HG02870 (cell line): ENCODE measurements around the gene NAB2.
A peak's percentile ranks its signal among the peaks of the same experiment; 100 is the strongest.

Source experiments
- ATAC-seq: cut with Tn5 transposase; IDR thresholded peaks from one replicate; pipeline ENCODE4 v1.9.1; 2021; ENCODE audit warnings: mild to moderate bottlenecking, moderate library complexity; ENCODE audit not compliant: unreplicated experiment

Gene NAB2

DNA sequence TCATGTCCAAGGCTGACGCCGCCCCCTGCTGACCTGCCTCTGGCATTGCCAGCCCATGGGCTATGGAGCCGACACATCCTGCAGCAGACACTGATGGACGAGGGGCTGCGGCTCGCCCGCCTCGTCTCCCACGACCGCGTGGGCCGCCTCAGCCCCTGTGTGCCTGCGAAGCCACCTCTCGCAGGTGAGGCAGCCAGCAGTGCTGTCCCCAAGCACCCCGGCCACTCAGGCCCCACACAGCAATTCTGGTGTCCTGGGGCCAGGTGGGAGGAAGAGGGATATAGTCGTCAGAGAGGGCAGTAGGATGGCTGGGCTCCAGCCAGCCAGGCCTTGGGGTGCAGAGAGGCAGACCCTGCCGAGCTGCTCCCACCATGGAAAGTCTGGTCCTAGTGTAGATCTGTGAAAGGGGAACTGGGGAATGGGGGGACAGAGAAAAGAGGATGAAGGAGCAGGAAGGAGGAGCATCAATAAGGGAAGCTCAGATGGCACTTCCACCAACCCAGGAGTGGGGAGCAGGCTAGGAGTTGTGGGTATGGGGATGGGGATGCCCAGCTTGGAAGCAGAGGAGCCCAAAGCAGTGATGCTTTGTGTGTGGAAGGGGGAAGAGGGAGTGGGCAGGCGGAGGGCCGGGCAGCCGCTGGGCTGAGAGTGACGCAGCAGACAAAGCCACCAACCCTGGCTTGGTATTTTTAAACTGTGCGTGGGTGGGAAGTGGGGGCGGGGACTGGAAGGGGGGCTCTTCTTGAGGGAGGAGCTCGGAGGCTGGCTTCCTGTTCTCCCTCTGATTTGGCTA lies 4.7 kb downstream of the NAB2 start:
- peak; percentile 36 for ATAC-seq

DNA sequence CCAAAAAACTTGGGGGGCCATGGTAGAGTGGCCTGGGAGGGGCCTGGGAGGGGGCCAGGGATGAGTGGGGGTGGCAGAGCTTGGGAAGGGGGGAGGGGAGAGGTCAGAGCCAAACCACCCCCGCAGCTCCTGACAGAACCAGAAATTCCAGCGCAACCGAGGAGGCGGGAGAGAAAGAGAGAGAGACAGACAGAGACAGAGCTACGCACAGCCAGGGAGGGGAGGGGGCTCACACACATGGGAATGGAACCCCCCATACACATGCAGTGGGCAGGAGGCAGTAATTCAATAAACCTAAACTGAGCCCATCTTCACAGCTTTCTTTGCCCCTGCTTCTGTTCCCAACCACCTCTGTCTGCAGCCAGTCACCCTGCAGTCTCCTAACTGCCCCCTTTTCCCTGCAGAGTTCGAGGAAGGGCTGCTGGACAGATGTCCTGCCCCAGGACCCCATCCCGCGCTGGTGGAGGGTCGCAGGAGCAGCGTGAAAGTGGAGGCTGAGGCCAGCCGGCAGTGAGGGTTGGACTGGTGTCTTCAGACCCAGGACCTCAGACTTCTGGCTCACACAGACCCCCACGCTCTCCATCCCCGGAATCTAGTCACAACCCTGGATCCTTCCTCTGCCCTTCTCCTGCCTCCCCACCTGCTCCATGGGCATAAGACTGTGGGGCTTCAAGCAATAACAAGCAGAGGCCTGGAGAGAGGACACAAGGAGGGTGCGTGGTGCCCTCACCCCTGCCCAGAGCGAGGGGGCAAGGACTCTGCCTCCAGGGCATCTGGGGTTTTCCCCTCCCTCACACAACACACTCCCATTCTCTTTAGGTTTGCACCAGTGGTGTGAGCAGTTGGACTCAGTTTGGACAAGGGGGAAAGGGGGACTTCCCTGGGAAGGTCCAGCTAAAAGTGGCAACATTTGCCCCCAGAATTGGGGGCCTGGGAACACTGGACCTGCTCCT lies 5.6 kb downstream of the NAB2 start:
- ATAC-seq, result peak; percentile 2

DNA sequence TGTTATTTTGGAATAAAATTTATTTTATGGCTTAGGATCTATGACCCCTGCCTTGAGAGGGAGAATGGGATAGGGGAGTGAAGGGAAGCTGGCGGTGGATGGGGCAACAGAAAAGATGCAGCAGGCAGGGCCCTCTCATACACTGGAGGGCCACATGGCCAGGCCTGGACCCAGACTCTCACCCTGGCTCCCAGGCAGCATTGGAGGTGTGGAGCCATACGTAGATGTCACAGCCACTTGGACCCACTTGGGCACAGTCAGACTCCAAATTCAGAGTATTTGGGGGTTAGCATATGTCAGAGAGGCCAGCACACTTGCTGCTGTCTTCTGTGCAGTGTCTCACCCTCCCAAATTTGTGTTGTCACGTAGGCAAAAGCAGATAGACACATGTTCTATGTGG lies 6.5 kb downstream of the NAB2 start:
- no peak for ATAC-seq

DNA sequence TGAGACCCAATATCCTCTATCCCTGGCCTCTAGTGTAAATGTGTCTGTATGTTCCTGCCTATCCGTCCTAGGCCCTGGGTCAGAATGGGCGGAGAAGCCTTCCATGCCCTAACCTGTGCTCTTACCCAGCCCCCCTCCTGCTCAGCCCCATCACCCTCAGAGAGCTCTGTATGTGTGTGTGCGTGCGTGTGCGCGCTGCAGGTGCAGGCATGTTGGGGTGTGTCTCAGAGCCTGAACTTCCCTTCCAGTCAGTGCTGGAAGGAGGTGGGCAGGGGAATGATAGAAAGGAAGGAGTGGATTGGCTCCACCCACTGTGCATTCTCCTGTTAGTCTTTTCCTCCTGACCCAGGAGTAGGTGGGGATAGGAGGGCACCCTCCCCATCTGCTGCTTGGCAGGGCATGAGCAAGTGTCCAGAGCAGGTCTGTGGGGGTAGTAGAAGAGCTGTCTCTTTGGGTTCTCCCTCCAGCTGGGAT lies 7.2 kb downstream of the NAB2 start:
- no peak for ATAC-seq

DNA sequence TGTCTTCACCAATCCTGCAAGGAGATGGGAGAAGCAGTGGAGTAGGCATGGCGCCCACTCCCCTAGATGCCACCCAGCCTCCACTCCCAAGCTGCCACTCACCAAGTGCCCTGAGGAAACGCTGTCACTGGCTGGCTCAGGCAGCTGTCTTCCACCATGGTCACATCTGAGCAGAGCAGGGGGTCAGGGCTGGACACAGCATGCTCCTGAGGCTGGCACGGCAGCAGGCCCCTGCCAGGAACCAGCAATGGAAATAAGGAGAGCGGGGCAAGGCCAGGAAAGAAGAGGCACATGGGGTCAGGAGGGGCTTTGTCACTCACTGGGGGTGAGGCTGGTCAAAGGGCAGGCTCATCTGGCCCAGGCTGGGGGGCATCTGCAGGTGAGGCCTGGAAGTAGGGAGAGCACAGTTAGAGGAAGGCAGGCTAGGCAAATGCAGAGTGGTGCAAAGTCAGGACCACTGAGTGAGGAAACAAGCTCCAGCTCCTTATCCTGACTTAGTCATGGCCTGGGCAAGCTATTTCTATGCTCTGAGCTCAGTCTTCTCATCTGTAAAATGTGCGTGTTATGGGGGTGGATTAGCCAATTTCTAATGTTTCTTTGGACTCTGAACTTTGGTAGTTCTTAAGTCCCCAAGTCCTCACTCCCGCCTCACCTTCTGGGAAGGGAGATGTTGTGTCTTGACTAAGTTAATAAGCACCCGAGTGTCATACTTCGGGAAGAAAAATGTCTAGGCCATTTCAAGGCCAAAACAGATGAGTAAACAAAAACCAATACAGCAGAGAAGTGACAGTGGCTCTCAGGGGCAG lies 8.0 kb downstream of the NAB2 start:
- ATAC-seq, result no peak

DNA sequence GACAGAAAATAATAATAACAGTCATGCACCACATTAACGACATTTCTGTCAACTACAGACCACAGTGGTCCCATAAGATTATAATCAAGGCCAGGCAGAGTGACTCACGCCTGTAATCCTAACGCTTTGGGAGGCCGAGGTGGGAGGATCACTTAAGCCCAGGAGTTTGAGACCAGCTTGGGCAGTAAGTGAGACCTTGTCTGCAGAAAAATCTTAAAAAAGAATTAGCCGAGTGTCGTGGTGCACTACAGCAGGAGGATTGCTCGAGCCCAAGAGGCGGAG lies 8.6 kb downstream of the NAB2 start:
- no peak for ATAC-seq

DNA sequence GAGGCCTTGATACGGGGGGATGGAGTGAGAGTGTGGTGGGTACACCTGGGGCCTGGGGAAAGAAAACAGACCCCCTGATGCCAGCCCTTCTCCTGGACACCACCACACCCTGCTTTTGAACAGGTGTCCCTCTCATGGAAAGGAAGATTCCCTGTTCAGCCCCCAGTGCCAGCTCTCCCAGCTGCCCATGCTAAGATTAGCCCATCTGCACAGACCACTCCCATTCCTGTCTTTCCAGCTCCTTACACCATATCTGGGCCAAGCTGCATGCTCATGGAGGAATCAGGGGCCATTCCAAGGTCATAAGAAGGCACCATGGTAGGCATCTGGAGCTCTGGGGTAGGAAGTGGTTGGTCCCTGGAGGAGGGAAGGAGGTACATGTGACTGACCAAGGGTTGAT lies 9.6 kb downstream of the NAB2 start:
- no peak for ATAC-seq

DNA sequence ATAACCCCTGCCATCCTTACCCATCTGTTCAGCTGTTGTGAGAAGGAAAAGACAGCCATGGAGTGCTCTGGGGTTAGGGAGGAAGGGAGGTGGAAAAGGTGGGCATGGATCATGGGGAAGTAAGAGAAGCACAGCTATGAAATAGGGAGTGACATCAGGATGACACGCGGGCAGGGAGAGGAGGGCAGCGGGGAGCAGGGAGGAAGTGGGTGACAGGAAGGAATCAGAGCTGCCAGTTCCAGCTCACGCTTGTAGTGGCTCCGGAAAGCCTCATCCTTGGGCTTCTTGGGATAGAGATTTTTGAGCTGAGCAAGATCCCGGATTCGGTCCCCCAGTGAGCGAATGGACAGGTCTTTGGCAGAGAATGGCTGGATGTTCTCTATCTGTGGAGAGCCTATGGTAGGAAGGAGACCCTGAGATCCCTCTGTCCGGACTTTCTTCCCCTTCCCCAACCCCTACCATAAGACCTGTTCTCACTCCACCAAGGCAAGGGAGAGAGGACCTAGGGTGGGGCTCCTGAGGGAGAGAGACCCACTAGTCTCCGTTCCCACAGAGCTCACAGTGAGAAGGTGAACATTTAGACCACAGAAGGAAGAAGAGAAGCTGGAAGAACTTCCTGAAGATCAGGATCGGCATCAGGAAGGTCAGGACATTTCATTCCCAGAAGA lies 10.3 kb downstream of the NAB2 start:
- ATAC-seq, result no peak

DNA sequence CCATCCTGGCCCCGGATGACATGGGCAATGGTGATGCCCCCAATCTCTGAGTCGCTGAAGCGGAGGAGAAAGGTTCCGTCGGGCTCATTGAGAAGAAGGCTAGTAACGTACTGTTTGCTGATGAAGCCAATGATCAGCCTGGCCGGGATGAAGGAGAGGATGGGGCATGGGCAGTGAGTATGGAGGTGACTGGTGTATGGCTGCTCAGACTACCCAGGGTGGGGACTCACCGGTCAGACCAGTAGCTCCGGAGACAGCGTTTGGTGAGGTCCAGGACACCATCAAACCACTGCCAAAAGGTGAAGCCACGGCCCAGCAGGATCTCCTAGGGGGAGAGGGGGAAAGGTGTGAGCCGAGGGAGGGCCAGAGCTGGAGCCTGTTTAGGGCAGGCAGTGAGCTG lies 10.9 kb downstream of the NAB2 start:
- no peak for ATAC-seq

DNA sequence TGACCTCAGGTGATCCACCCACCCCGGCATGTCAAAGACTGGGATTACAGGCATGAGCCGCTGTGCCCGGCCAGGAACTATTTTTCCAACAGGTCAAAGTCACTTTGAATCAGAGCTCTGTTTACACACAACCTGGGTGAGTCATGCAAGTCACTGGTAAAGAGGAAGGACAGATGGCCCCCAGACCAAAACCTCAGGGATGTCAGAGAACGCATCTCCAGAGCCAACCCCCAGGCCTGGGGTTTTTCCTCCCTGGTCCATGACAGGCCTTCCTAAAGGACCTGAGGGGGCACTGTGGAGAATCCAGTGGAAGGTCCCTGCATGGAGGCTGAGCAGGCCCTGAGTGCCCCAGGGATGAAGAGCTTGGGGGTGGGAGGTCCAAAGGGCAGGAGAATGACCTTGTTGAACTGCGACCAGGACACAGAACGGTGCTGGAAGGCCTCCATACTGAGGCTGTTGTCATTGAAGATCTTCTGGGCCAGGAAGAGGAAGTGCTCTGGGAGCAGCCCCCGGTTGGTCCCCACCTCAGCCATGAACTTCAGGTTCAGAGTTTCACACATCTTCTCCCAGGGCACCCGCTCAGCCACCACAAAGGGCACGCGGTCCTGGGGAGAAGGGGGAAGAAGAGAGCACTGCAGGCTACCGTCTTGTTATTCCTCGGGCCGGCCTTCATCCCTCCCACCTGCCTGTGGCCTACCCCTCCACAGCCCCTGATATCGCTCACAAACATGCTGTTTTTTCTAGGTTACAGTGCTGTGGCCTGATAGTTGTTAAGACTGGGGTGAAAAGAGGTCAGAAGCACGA lies 13.2 kb downstream of the NAB2 start:
- no peak for ATAC-seq

DNA sequence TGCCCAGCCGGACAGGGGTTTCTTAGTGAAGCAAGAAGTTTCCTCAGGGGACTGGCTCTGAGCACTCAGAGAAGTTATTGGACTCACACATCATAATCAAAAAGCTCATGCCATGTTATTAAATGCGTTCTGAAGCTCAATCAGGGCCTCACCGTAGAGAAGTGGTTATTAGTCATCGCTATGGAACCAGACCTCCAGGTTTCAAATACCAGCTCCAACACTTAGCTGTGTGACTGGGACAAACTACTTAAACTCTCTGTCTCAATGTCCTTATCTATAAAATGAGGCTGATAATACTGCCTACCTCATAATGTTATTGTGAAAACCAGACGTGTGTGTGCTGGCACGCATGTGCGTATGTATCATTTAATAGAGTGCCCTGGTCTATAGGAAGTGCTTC lies 14.9 kb downstream of the NAB2 start:
- ATAC-seq, result no peak

DNA sequence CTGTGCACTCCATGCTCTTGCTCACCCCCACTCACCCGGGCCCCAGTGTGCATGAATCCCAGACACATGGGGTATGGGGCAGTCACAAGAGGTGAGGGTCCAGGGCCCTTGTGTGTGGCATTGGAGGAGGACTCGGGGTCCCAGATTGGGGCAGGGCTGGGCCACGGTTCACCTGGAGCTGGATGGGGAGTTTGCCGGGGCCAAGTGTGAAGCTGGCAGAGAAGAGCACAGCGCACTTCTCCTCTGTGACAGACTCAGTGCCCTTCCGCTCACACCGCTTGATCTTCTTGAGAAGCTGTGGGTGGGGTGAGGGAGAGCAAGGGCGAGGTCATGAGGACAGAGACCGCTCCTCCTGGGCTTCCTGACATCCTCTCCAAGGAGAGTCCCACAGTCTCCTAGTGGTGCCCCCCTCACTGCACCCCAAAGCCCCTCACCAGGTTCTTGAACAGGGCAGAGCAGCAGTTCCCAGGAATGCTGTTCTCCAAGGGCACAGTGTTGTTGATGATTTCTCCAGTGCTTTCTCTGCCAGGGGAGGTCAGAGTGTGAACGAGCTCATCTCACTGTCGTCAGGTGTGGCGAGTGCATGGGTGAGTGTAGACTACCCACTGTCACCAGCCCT lies 15.5 kb downstream of the NAB2 start:
- ATAC-seq, result no peak

DNA sequence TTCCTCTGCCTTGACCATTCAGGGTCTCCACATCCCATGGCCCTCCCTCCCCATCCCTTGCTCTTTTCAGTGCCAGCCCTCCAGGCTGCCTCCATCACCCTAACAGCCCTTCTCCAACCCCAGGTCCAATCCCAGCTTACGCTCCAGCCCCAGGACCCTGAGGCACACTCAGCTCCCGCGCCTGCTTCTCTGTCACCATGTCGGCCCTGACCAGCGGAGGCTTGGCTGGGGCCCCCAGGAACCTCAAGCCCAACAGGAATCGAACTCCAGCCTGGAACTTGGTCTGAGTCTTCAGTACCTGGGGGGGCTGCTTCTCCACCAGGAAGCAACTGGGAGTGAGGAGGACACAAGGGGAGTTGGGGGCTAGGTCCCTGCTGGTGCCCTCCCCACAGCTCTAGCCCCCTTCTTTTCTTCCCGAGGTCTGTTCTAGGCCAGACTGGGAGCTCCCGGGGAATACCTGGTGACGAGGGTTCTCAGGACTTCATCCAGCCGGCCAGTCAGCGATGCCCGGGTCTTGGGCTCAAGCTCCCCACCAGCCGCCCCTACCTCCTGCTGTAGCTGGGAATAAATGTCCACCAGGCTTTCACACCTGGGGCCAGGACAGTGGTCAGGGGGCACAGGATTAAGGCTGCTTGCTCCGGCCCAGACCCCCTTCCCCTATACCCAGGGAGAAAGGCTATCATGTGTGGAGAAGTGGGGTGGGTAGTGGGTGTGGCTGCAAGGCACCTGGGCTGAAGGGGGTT lies 16.3 kb downstream of the NAB2 start:
- ATAC-seq, result no peak

DNA sequence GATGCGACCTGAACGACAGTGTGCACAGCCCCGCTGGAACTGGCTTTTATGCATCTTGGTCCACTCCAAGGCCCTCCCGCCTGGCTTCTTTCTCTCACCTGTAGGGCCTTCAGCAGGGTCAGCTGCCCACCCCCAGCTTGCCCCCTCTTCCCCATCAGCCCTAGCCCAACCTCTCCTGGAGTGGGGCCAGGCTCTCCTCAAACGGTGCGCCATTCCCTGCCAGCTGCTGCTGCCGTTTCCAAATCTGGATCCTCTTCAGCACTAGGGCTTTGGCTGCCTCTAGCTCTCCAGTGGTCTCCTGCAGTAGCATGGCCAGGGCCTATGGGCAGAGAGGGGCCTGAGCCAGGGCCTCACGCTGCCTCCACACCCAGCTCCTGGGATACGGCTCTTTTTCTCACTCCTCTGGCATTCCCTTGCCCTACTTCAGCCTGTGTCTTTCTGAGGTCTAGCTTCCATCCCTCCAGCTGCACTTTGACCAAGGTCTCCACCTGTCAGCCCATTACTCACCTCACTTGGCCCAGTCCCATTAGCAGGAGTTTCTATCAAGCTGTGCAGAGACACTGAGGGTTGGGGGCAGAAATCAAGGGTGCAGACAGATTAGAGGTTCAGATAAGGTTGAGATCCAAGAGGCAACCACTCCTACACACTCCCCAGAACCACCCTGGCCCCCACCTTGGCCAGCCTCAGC lies 17.3 kb downstream of the NAB2 start:
- no peak for ATAC-seq

DNA sequence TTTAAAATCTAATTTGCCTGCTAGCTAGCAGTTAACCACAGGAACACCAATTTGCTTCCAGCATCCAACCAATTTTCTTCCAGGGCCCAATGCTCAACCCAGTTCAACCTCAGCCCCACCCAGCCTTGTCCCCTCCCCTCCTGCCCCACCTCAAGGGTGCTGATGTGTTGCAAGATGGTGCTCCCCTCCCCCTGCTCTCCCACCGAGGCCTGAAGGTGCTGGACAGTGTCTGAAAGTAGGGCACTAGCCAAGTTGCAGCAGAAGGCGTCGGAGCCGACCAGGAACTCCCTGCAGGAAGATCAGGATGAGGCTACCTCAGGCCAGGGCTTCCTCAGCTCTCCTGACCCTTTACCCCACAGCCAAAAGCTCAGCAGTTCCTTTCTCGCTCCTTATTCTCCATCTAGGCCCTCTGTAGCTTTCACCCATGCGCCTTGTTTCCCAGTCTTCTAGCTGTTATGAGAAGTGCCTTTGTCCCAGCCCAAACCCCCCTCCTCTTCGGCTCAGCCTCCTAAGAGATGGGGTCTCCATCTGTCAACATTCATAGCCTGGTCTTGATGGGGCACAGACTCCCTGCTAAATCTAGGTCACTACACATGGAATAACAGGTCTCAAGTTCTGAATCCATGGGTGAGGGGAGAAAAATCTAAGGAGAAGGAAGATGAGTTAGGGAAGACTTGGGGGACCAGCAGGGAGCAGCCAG lies 18.7 kb downstream of the NAB2 start:
- no peak for ATAC-seq

DNA sequence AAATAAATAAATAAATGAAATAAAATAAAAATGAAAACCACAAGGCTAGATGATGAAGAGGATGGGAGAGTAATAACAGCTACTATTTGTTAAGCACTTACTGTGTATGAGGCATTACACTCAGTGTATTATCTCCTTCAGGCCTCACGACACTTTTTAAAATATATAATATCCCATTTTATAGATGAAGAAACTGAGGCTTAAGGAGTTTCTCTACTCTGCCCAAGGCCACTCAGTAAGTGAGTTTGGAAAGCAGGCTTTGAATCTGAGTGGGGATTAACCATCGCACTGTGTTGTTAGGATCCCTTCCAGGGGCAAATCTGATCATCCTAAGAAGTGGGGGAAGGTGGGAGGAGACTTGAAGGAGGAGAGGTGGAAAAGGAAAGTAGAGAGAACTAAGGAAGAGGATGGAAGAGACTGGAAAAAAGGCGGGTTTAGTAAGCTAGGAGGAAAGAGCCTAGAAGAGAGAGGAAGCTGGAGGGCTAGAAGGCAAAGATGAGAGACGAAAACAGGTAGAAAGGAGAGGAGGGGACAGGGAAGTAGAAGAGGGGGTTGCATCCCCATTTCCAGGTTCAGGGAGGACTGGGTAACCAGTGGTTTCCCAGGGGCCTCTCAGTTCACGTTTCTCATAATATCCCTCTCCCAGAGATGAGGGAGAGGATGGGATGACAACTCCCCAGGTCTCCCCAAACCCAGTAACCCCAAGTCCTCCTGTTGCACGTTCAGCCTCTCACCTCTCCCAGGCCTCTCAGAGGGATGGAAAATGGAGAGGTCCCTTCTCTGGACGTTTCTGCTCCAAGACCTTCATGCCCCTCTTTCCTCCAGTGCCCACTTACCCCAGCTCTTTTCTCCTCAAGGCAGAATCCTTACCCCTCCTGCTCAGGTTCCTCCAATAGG lies 20.5 kb downstream of the NAB2 start:
- no peak for ATAC-seq
